HUES6 (cell line): Measurements from ENCODE around the gene METTL5.
"Not testable (repeated sequence)": the region's sequence is repeated elsewhere in the genome, so short reads cannot be mapped to it uniquely, and the experiment has no call there.

Experiments
- H3K27ac ChIP-seq: 2 replicates; pipeline ENCODE4 v1.7.0; 2013; ENCODE audit warnings: low read depth, mild to moderate bottlenecking, low read length, inconsistent platforms
- H3K27me3 ChIP-seq: 2 replicates; pipeline ENCODE4 v1.6.1; 2013; ENCODE audit warnings: low read length; ENCODE audit not compliant: control insufficient read depth, insufficient read depth
- H3K36me3 ChIP-seq: 2 replicates; pipeline ENCODE4 v1.6.1; 2013; ENCODE audit warnings: low read length; ENCODE audit not compliant: control insufficient read depth, insufficient read depth
- H3K4me1 ChIP-seq: 2 replicates; pipeline ENCODE4 v1.6.1; 2013; ENCODE audit warnings: low read length; ENCODE audit not compliant: control insufficient read depth, insufficient read depth
- H3K4me3 ChIP-seq: 2 replicates; pipeline ENCODE4 v1.5.1; 2013; ENCODE audit warnings: low read depth, low read length
- H3K9ac ChIP-seq: one replicate; pipeline ENCODE4 v1.6.1; 2013; ENCODE audit warnings: mild to moderate bottlenecking, low read length
- H3K9me3 ChIP-seq: 2 replicates; pipeline ENCODE4 v1.6.1; 2013; ENCODE audit warnings: low read depth, low read length; ENCODE audit not compliant: control insufficient read depth, insufficient read depth

The METTL5 gene

DNA sequence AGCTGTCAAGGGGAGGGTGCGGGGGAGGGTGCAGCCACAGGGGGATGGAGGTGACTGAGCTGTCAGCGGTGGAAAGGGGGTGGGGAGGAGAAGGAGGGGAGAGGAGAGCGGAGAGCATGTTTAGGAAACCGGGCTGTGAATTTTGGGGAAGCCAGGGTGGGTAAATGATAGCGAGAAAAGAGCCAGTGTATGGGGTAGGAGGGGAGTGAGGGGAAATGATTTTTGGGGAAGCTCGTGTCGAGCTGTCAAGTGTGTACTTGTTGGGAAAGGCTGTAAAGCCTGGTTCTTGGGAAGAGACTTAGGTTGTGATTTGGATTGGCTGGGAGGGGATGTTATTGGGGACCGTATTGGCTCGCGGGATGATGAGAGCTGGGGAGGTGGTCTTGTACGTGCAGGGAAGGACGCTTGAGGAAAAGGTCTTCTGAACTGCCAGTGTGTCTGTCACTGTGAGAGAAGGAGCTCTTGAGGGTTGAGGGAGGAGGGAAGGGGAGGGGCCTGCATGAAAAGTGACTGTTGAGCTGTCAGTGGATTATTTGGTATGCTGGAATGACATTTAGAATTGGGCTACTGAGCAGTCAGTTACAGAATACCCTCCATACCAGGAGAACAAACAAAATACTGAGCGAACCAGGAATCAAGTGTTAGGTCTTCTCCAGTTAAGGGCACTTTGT lies 3.6 kb upstream of the METTL5 start:
- H3K9ac ChIP-seq = peak overlapping the region; percentile 85
- peaks cover 7% of the 10 kb centered on the region for H3K4me1 ChIP-seq
- peak overlapping the region; percentile 95 for H3K4me3 ChIP-seq
- H3K9me3 ChIP-seq = no peaks in the 10 kb centered on the region
- H3K27me3 ChIP-seq = no peaks in the 10 kb centered on the region
- H3K27ac ChIP-seq = no peak overlapping the region
- peaks cover under 1% of the 10 kb centered on the region; the same call in 1 of the 2 replicates for H3K36me3 ChIP-seq

DNA sequence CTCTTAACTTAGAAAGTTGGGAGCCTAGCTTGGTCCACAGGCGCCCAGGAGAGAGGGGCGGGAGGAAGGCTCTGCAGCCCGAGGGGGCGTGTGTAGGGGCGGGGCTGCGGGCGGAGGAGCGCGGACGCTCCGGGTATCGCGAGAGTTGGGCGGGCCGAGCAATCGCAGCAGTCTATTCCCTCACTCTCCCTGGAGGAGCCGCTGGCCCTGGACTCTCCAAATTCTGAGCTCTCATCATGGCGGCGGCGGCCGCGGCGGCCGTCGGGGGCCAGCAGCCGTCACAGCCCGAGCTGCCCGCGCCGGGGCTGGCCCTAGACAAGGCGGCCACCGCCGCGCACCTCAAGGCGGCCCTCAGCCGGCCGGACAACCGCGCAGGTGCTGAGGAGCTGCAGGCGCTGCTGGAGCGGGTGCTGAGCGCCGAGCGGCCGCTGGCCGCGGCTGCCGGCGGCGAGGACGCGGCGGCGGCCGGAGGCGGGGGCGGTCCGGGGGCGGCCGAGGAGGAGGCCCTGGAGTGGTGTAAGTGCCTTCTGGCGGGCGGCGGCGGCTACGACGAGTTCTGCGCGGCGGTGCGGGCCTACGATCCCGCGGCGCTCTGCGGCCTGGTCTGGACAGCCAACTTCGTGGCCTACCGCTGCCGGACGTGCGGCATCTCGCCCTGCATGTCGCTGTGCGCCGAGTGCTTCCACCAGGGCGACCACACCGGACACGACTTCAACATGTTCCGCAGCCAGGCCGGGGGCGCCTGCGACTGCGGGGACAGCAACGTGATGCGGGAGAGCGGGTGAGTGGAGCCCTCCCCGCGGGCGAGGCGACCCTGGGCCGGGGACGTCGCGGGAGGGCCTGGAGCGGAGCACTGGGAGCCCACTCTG lies 2.8 kb upstream of the METTL5 start, which contains the start of gene UBR3:
TSS of gene UBR3 (plus strand) at position 183 of the 869 bp plus-strand sequence. CDS start at position 237, 54 bp downstream.
- Histone ChIP-seq H3K27me3 (no peaks in the 10 kb centered on the region), H3K9ac (peak within 1 kb of the TSS; percentile 85), H3K27ac (no peak within 1 kb of the TSS), H3K4me3 (peak within 1 kb of the TSS; percentile 95), H3K36me3 (peaks cover 6% of the 10 kb centered on the region; the same call in 1 of the 2 replicates), H3K4me1 (peaks cover 11% of the 10 kb centered on the region), H3K9me3 (no peaks in the 10 kb centered on the region)

GRCh38 chr2:169823996-169824372 lies 721 bp downstream of the METTL5 start:
- Histone ChIP-seq H3K9ac (peak overlapping the region; percentile 84), H3K4me3 (peak overlapping the region; percentile 87), H3K4me1 (peaks cover 11% of the 10 kb centered on the region), H3K27ac (no peak overlapping the region), H3K9me3 (no peaks in the 10 kb centered on the region), H3K27me3 (no peaks in the 10 kb centered on the region), H3K36me3 (peaks cover 34% of the 10 kb centered on the region)

- H3K4me3 ChIP-seq = 0 out of 2 replicates have a peak overlapping the region, but pooled peaks have one; percentile 21
- H3K9me3 ChIP-seq = no peaks in the 10 kb centered on the region
- peaks cover 5% of the 10 kb centered on the region; the same call in 1 of the 2 replicates for H3K4me1 ChIP-seq
- H3K36me3 ChIP-seq = peaks cover 45% of the 10 kb centered on the region
- H3K9ac ChIP-seq = no peak overlapping the region
- H3K27me3 ChIP-seq = no peaks in the 10 kb centered on the region
- H3K27ac ChIP-seq = no peak overlapping the region
These were observed 1.8 kb downstream of the METTL5 start for GRCh38 chr2:169822785-169823392.

- Histone ChIP-seq H3K36me3 (peaks cover 52% of the 10 kb centered on the region), H3K9ac (no peak overlapping the region), H3K4me3 (no peak overlapping the region)
These were observed 2.7 kb downstream of the METTL5 start for GRCh38 chr2:169822036-169822435.

DNA sequence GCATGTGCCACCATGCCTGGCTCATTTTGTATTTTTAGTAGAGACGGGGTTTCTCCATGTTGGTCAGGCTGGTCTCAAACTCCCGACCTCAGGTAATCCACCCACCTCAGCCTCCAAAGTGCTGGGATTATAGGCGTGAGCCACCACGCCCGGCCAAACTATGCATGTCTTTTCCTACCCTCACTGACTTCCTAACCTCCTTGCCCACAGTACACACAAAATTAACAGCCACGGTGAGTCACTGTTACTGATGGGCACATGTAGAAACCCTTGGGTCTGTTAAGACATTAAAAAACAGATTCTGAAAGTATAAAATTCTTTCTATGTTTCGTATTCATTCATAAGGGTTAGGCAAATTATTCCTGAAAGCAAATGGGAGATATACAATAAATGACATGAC lies 4.6 kb downstream of the METTL5 start:
- H3K27me3 ChIP-seq, H3K9ac ChIP-seq, H3K4me1 ChIP-seq, H3K4me3 ChIP-seq, H3K27ac ChIP-seq, H3K9me3 ChIP-seq: not testable (repeated sequence)
- peaks cover 67% of the 10 kb centered on the region for H3K36me3 ChIP-seq

More at GRCh38 chr2:169822036-169822435, 2.7 kb downstream of the METTL5 start:
- Histone ChIP-seq H3K27ac (no peak overlapping the region), H3K9me3 (no peaks in the 10 kb centered on the region), H3K27me3 (no peaks in the 10 kb centered on the region), H3K4me1 (peaks cover 5% of the 10 kb centered on the region; the same call in 1 of the 2 replicates)

GRCh38 chr2:169819106-169819505 lies 5.6 kb downstream of the METTL5 start:
- no peaks in the 10 kb centered on the region for H3K27me3 ChIP-seq
- peaks cover 75% of the 10 kb centered on the region for H3K36me3 ChIP-seq

GRCh38 chr2:169818241-169818640 lies 6.5 kb downstream of the METTL5 start:
- Histone ChIP-seq H3K27ac (no peak overlapping the region), H3K4me3 (no peak overlapping the region), H3K4me1 (peaks cover 5% of the 10 kb centered on the region; the same call in 1 of the 2 replicates), H3K36me3 (peaks cover 82% of the 10 kb centered on the region), H3K9ac (no peak overlapping the region), H3K27me3 (no peaks in the 10 kb centered on the region), H3K9me3 (no peaks in the 10 kb centered on the region)

More at GRCh38 chr2:169819106-169819505, 5.6 kb downstream of the METTL5 start:
- no peak overlapping the region for H3K4me3 ChIP-seq
- H3K9me3 ChIP-seq = no peaks in the 10 kb centered on the region
- H3K9ac ChIP-seq = no peak overlapping the region
- H3K4me1 ChIP-seq = peaks cover 5% of the 10 kb centered on the region; the same call in 1 of the 2 replicates
- no peak overlapping the region for H3K27ac ChIP-seq

DNA sequence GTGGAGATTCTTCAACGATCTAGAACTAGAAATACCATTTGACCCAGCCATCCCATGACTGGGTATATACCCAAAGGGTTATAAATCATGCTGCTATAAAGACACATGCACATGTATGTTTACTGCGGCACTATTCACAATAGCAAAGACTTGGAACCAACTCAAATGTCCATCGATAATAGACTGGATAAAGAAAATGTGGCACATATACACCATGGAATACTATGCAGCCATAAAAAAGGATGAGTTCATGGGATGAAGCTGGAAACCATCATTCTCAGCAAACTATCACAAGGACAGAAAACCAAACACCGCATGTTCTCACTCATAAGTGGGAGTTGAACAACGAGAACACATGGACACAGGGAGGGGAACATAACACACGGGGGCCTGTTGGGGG lies 7.3 kb downstream of the METTL5 start:
- H3K27ac ChIP-seq, H3K4me3 ChIP-seq, H3K9ac ChIP-seq, H3K27me3 ChIP-seq, H3K4me1 ChIP-seq, H3K9me3 ChIP-seq: not testable (repeated sequence)
- H3K36me3 ChIP-seq = peaks cover 85% of the 10 kb centered on the region

DNA sequence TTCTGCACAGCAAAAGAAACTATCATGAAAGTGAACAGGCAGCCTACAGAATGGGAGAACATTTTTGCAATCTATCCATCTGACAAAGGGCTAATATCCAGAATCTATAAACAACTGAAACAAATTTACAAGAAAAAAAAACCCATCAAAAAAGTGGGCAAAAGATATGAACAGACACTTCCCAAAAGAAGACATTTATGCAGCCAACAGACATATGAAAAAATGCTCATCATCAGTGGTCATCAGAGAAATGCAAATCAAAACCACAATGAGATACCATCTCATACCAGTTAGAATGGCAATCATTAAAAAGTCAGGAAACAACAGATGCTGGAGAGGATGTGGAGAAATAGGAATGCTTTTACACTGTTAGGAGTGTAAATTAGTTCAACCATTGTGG lies 7.7 kb downstream of the METTL5 start:
- H3K9me3 ChIP-seq, H3K27ac ChIP-seq, H3K27me3 ChIP-seq, H3K9ac ChIP-seq, H3K4me3 ChIP-seq, H3K4me1 ChIP-seq: not testable (repeated sequence)
- H3K36me3 ChIP-seq = peaks cover 87% of the 10 kb centered on the region
